ENCODE results near the gene SPC24. TPM values are rescaled to one million over a fixed set of nuclear protein-coding genes. Genes with fewer than 3 reads are reported as not detected.

The SPC24 gene
- total RNA-seq, 1 experiment from 2014 or later = 50.6 TPM

DNA sequence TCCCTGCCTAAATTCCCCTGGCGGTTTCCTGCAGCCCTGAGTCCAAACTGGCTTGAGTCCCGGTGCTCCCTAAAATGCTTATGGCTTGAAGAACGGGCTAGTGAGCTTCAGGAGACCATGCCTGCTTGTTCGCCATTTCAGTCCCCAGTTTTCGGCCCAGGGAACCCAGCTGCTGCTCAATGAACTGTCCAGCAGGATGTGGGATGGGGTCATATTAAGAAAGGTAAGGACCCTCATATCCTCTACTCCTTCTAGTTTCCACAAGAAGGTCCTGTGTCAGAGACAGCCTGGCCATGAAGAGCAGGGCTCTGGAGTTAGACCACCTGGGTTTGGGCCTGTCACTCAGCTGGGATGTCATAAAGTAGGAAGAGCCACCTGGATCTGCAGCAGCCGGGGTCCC lies 17.0 kb upstream of the SPC24 start:
- ChIA-PET CTCF (no interaction called here), POLR2A (no interaction called here)
- intact Hi-C loops (cut with micrococcal nuclease; ENCODE audit: unreplicated experiment) (no loop called here), in situ Hi-C loops (cut with HindIII; ENCODE audit: low pct_unique_long_range_greater_than_20kb, low sequenced_read_pairs) (no loop called here)
- no peaks in the 10 kb centered on the region for H3K27me3 ChIP-seq (ENCODE audit: control insufficient read depth, insufficient read depth, low read length)
- DNase-seq (ENCODE audit: low read depth, low spot score) (no peak), ATAC-seq (no peak)
- H3K27ac ChIP-seq (ENCODE audit: low read length) = no peak overlapping the region
- no TSS peak for BruUV-seq (replicated peaks)
- TF ChIP-seq TCF7L2 (IDR thresholded peaks at IDR 0.05; ENCODE audit: low read depth, low read length) = no peak
- TF ChIP-seq, protein P1, sequence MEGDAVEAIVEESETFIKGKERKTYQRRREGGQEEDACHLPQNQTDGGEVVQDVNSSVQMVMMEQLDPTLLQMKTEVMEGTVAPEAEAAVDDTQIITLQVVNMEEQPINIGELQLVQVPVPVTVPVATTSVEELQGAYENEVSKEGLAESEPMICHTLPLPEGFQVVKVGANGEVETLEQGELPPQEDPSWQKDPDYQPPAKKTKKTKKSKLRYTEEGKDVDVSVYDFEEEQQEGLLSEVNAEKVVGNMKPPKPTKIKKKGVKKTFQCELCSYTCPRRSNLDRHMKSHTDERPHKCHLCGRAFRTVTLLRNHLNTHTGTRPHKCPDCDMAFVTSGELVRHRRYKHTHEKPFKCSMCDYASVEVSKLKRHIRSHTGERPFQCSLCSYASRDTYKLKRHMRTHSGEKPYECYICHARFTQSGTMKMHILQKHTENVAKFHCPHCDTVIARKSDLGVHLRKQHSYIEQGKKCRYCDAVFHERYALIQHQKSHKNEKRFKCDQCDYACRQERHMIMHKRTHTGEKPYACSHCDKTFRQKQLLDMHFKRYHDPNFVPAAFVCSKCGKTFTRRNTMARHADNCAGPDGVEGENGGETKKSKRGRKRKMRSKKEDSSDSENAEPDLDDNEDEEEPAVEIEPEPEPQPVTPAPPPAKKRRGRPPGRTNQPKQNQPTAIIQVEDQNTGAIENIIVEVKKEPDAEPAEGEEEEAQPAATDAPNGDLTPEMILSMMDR (IDR thresholded peaks at IDR 0.05) = no peak
- TF ChIP-seq, protein P2, sequence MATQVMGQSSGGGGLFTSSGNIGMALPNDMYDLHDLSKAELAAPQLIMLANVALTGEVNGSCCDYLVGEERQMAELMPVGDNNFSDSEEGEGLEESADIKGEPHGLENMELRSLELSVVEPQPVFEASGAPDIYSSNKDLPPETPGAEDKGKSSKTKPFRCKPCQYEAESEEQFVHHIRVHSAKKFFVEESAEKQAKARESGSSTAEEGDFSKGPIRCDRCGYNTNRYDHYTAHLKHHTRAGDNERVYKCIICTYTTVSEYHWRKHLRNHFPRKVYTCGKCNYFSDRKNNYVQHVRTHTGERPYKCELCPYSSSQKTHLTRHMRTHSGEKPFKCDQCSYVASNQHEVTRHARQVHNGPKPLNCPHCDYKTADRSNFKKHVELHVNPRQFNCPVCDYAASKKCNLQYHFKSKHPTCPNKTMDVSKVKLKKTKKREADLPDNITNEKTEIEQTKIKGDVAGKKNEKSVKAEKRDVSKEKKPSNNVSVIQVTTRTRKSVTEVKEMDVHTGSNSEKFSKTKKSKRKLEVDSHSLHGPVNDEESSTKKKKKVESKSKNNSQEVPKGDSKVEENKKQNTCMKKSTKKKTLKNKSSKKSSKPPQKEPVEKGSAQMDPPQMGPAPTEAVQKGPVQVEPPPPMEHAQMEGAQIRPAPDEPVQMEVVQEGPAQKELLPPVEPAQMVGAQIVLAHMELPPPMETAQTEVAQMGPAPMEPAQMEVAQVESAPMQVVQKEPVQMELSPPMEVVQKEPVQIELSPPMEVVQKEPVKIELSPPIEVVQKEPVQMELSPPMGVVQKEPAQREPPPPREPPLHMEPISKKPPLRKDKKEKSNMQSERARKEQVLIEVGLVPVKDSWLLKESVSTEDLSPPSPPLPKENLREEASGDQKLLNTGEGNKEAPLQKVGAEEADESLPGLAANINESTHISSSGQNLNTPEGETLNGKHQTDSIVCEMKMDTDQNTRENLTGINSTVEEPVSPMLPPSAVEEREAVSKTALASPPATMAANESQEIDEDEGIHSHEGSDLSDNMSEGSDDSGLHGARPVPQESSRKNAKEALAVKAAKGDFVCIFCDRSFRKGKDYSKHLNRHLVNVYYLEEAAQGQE (IDR thresholded peaks at IDR 0.05; ENCODE audit: insufficient read depth in 1 of 2, low read depth in 2 of 2, low read length in 1 of 2) = no peak
- TF ChIP-seq POLR2AphosphoS5 (IDR thresholded peaks at IDR 0.05; ENCODE audit: low read depth, low read length) = no peak
- TF ChIP-seq SIN3A (IDR thresholded peaks at IDR 0.05; ENCODE audit: borderline replicate concordance, insufficient read depth, low read depth, low read length) = no peak
- H3K4me3 ChIP-seq (ENCODE audit: low read depth in 2 of 2, low read length in 2 of 2) = no peak overlapping the region
- peaks cover 3% of the 10 kb centered on the region for H3K36me3 ChIP-seq (ENCODE audit: control insufficient read depth, insufficient read depth, low read length)
- no peaks in the 10 kb centered on the region for H3K4me1 ChIP-seq (ENCODE audit: control insufficient read depth, insufficient read depth, low read length)
- H3K9me3 ChIP-seq (ENCODE audit: control insufficient read depth, insufficient read depth, low read depth, low read length) = no peaks in the 10 kb centered on the region

DNA sequence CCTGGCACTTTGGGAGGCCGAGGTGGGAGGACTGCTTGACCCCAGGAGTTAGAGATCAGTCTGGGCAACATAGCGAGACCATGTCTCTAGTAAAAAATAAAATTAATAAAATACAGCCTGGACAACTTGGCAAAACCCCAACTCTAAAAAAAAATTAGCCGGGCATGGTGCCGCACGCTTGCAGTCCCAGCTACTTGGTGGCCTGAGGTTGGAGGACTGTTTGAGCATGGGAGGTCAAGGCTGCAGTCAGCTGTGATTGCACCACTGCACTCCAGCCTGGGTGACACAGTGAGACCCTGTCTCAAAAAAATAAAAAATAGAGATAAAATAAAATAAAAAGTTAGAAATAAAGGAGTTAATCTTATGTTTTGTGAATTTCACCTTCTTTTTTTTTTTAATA lies 15.6 kb upstream of the SPC24 start:
- intact Hi-C loops (cut with micrococcal nuclease; ENCODE audit: unreplicated experiment) = no loop called here
- ATAC-seq (no peak), DNase-seq (ENCODE audit: low read depth, low spot score) (no peak)
- Histone ChIP-seq H3K4me3 (ENCODE audit: low read depth in 2 of 2, low read length in 2 of 2) (no peak overlapping the region), H3K9me3 (ENCODE audit: control insufficient read depth, insufficient read depth, low read depth, low read length) (no peaks in the 10 kb centered on the region), H3K4me1 (ENCODE audit: control insufficient read depth, insufficient read depth, low read length) (no peaks in the 10 kb centered on the region), H3K27me3 (ENCODE audit: control insufficient read depth, insufficient read depth, low read length) (no peaks in the 10 kb centered on the region), H3K36me3 (ENCODE audit: control insufficient read depth, insufficient read depth, low read length) (peaks cover 3% of the 10 kb centered on the region; the same call in 1 of the 2 replicates), H3K27ac (ENCODE audit: low read length) (no peak overlapping the region)
- CTCF ChIA-PET = no interaction called here
- POLR2A ChIA-PET = no interaction called here
- in situ Hi-C loops (cut with HindIII; ENCODE audit: low pct_unique_long_range_greater_than_20kb, low sequenced_read_pairs) = no loop called here
- TF ChIP-seq TCF7L2 (IDR thresholded peaks at IDR 0.05; ENCODE audit: low read depth, low read length) (no peak), SIN3A (IDR thresholded peaks at IDR 0.05; ENCODE audit: borderline replicate concordance, insufficient read depth, low read depth, low read length) (no peak), POLR2AphosphoS5 (IDR thresholded peaks at IDR 0.05; ENCODE audit: low read depth, low read length) (no peak)
- TF ChIP-seq, protein P2 (IDR thresholded peaks at IDR 0.05; ENCODE audit: insufficient read depth in 1 of 2, low read depth in 2 of 2, low read length in 1 of 2) = no peak
- TF ChIP-seq, protein P1 (IDR thresholded peaks at IDR 0.05) = no peak
- no TSS peak for BruUV-seq (replicated peaks)

Data from Panc1 (cell line).